Epithelial cell of prostate (primary cell): ENCODE data around the gene HIBADH.
"Not testable (repeated sequence)": the region's sequence is repeated elsewhere in the genome, so short reads cannot be mapped to it uniquely, and the experiment has no call there.

Source experiments
- DNase-seq: peaks from one replicate; pipeline ENCODE4 v3.0.0-alpha.2; 2011; ENCODE audit warnings: low read depth, low spot score
- H3K27ac ChIP-seq: fragments of 450-650 bp; 2 replicates; pipeline ENCODE4 v1.5.1; 2017; ENCODE audit warnings: mild to moderate bottlenecking

The HIBADH gene

GRCh38 chr7:27518561-27519350 is 143.9 kb downstream of the HIBADH start:
- H3K27ac ChIP-seq, result no peak overlapping the region
- no peak for DNase-seq

GRCh38 chr7:27516421-27516820 is 146.3 kb downstream of the HIBADH start:
- no peak for DNase-seq
- no peak overlapping the region for H3K27ac ChIP-seq

- H3K27ac ChIP-seq, result no peak overlapping the region
- no peak for DNase-seq
Measured at GRCh38 chr7:27515933-27516332, 146.8 kb downstream of the HIBADH start.

- no peak for DNase-seq
- H3K27ac ChIP-seq, result no peak overlapping the region
Measured at GRCh38 chr7:27514861-27515260, 147.8 kb downstream of the HIBADH start.

GRCh38 chr7:27513885-27514284 is 148.8 kb downstream of the HIBADH start:
- no peak for DNase-seq
- no peak overlapping the region for H3K27ac ChIP-seq

- DNase-seq, H3K27ac ChIP-seq: not testable (repeated sequence)
Measured at GRCh38 chr7:27511370-27511769, 151.3 kb downstream of the HIBADH start.

GRCh38 chr7:27510541-27510940 is 152.1 kb downstream of the HIBADH start:
- no peak overlapping the region for H3K27ac ChIP-seq
- DNase-seq, result no peak

GRCh38 chr7:27501879-27502278 is 160.8 kb downstream of the HIBADH start:
- not testable (repeated sequence) for DNase-seq, H3K27ac ChIP-seq

- no peak for DNase-seq
- H3K27ac ChIP-seq, result no peak overlapping the region
Measured at GRCh38 chr7:27501001-27501400, 161.7 kb downstream of the HIBADH start.

GRCh38 chr7:27492224-27492623 is 170.5 kb downstream of the HIBADH start:
- no peak for DNase-seq
- H3K27ac ChIP-seq, result no peak overlapping the region

GRCh38 chr7:27491534-27491933 is 171.1 kb downstream of the HIBADH start:
- H3K27ac ChIP-seq, result no peak overlapping the region

GRCh38 chr7:27487509-27487908 is 175.2 kb downstream of the HIBADH start:
- no peak overlapping the region for H3K27ac ChIP-seq

More at GRCh38 chr7:27491534-27491933, 171.1 kb downstream of the HIBADH start:
- no peak for DNase-seq

GRCh38 chr7:27484451-27484850 is 178.2 kb downstream of the HIBADH start:
- DNase-seq, result no peak
- H3K27ac ChIP-seq, result no peak overlapping the region

More at GRCh38 chr7:27487509-27487908, 175.2 kb downstream of the HIBADH start:
- DNase-seq, result no peak

- no peak overlapping the region for H3K27ac ChIP-seq
- DNase-seq, result no peak
Measured at GRCh38 chr7:27482219-27482618, 180.5 kb downstream of the HIBADH start.

- no peak overlapping the region for H3K27ac ChIP-seq
Measured at GRCh38 chr7:27478556-27478955, 184.1 kb downstream of the HIBADH start.

GRCh38 chr7:27478084-27478483 is 184.6 kb downstream of the HIBADH start:
- H3K27ac ChIP-seq, result no peak overlapping the region
- DNase-seq, result no peak

More at GRCh38 chr7:27478556-27478955, 184.1 kb downstream of the HIBADH start:
- DNase-seq, result no peak

- DNase-seq, result no peak
- H3K27ac ChIP-seq, result no peak overlapping the region
Measured at GRCh38 chr7:27476493-27476892, 186.2 kb downstream of the HIBADH start.
